T-cell (primary cell): ENCODE data around the gene DDR1. TPM values are rescaled to one million over a fixed set of nuclear protein-coding genes. Genes with fewer than 3 reads are reported as not detected.
A peak's percentile ranks its signal among the peaks of the same experiment; 100 is the strongest.
"Not testable (repeated sequence)": the region's sequence is repeated elsewhere in the genome, so short reads cannot be mapped to it uniquely, and the experiment has no call there.

Experiments used
- ATAC-seq, 4 experiments: fragments of 200-7000 bp in 3 of 4; fragments of 150-1000 bp in 1 of 4; cut with Tn5 transposase; replicated peaks in 1 of 4; 1 replicate in 3 of 4; 2 replicates in 1 of 4; pipeline ENCODE4 v1.10.0; 2021; ENCODE audit warnings: moderate library complexity in 3 of 4, mild to moderate bottlenecking in 2 of 4, moderate number of reproducible peaks in 1 of 4
- CTCF ChIA-PET, 2 donors: fragments of 300-600 bp; sonication (Branson Sonifier 250); formaldehyde crosslinking; loops; one replicate each; lab custom pipeline; 2022; ENCODE audit warnings: antibody characterized with exemption in 2 of 2; lab: Charles Lee
- POLR2A ChIA-PET, 2 donors: fragments of 300-600 bp; sonication (Branson Sonifier 250); formaldehyde crosslinking; loops; one replicate each; lab custom pipeline; 2022; ENCODE audit warnings: antibody characterized with exemption in 2 of 2; lab: Charles Lee
- DNase-seq, 35 experiments: peaks; one replicate each; pipeline versions ENCODE4 v3.0.0 to v3.0.0-alpha.2; 2013 to 2023
- H3K27ac ChIP-seq: one replicate; pipeline ENCODE4 v1.5.1; 2013; ENCODE audit warnings: low read length
- H3K27me3 ChIP-seq, 2 experiments: replicated peaks in 1 of 2; 1 replicate in 1 of 2; 2 replicates in 1 of 2; pipeline versions ENCODE4 v1.6.1 to v1.7.0; 2013; ENCODE audit warnings: low read length in 1 of 2, mixed read lengths in 1 of 2; ENCODE audit not compliant: control insufficient read depth in 2 of 2, insufficient read depth in 2 of 2; ENCODE audit errors: extremely low read depth in 1 of 2
- H3K36me3 ChIP-seq, 2 donors: 1 replicate in 1 of 2; 2 replicates in 1 of 2; pipeline versions ENCODE4 v1.6.1 to v1.7.0; 2013; ENCODE audit warnings: low read length in 1 of 2; ENCODE audit not compliant: control insufficient read depth in 2 of 2, insufficient read depth in 1 of 2; ENCODE audit errors: extremely low read depth in 1 of 2
- H3K4me1 ChIP-seq, 2 experiments: 1 replicate in 1 of 2; 2 replicates in 1 of 2; pipeline versions ENCODE4 v1.6.1 to v1.7.0; 2013; ENCODE audit warnings: low read length in 2 of 2, mixed read lengths in 1 of 2; ENCODE audit not compliant: insufficient read depth in 2 of 2, control insufficient read depth in 1 of 2; ENCODE audit errors: extremely low read depth in 1 of 2
- H3K4me3 ChIP-seq, 2 donors: 1 replicate in 1 of 2; 2 replicates in 1 of 2; pipeline versions ENCODE4 v1.5.1 to v1.7.0; 2013; ENCODE audit warnings: mild to moderate bottlenecking in 2 of 2, low read length in 1 of 2, moderate library complexity in 1 of 2; ENCODE audit not compliant: control insufficient read depth in 1 of 2; ENCODE audit errors: extremely low read depth in 1 of 2
- H3K9me3 ChIP-seq: 2 replicates; pipeline ENCODE4 v1.7.0; 2013
- H3K27ac Mint-ChIP-seq, 2 donors: one replicate each; pipeline ENCODE4 v1.8.0; 2020 to 2021; ENCODE audit warnings: mild to moderate bottlenecking in 2 of 2, mixed read lengths in 2 of 2
- H3K27me3 Mint-ChIP-seq, 2 donors: one replicate each; pipeline ENCODE4 v1.8.0; 2021 to 2022; ENCODE audit warnings: mixed read lengths in 2 of 2
- H3K36me3 Mint-ChIP-seq: one replicate; pipeline ENCODE4 v1.8.0; 2021; ENCODE audit warnings: mixed read lengths
- H3K4me1 Mint-ChIP-seq, 3 donors: one replicate each; pipeline ENCODE4 v1.8.0; 2020 to 2022; ENCODE audit warnings: mixed read lengths in 3 of 3, mild to moderate bottlenecking in 1 of 3
- H3K4me3 Mint-ChIP-seq, 3 donors: one replicate each; pipeline ENCODE4 v1.8.0; 2020 to 2022; ENCODE audit warnings: mild to moderate bottlenecking in 3 of 3, mixed read lengths in 3 of 3, moderate library complexity in 3 of 3
- H3K9me3 Mint-ChIP-seq, 3 donors: one replicate each; pipeline ENCODE4 v1.8.0; 2020 to 2022; ENCODE audit warnings: mixed read lengths in 3 of 3
- WGBS: methylation state at CpG from one replicate; pipeline ENCODE4 v1.1.5; 2013; ENCODE audit warnings: missing lambda C conversion rate; ENCODE audit not compliant: insufficient coverage; 5-methylcytosine and 5-hydroxymethylcytosine counted together
- total RNA-seq, 35 experiments: library from RNA in 6 of 35; stranded (reverse) in 6 of 35; fragments of 120-200 nt in 1 of 35; gene quantifications; one replicate each; pipeline versions ENCODE4 v1.2.1 to v1.2.4 and lab custom pipeline; 2013 to 2026

DDR1 gene
- total RNA-seq, 5 donors from 2014 or later (not counting 1 experiment from before 2014, with no cell fraction given): 8.8 to 23.9 (median 19.3) TPM

DNA sequence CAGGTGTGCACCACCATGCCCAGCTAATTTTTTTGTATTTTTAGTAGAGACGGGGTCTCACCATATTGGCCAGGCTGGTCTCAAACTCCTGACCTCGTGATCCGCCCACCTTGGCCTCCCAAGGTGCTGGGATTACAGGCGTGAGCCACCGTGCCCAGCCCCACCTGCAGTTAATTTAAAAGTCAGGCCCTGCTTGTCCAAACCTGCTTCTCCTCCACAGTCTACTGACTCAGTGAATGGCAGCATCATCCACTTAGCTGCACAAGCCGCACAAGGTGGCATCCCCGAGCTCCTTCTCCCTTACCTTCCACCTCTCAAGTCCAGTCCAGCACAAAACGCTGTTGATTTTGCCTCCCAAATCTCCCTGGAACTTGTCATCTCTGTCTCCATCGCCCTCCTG is 17.9 kb downstream of the DDR1 start:
- H3K4me3 ChIP-seq, CTCF ChIA-PET, H3K27me3 ChIP-seq, H3K27ac Mint-ChIP-seq, ATAC-seq, H3K36me3 ChIP-seq, POLR2A ChIA-PET, H3K27ac ChIP-seq, H3K4me1 Mint-ChIP-seq, H3K4me1 ChIP-seq, DNase-seq, H3K4me3 Mint-ChIP-seq, H3K9me3 Mint-ChIP-seq, H3K9me3 ChIP-seq, H3K27me3 Mint-ChIP-seq: not testable (repeated sequence)
- H3K36me3 Mint-ChIP-seq: peaks cover 11% of the 10 kb centered on the region
- whole genome bisulfite sequencing: 88% methylated on average over 7 of the region's 9 CpGs

DNA sequence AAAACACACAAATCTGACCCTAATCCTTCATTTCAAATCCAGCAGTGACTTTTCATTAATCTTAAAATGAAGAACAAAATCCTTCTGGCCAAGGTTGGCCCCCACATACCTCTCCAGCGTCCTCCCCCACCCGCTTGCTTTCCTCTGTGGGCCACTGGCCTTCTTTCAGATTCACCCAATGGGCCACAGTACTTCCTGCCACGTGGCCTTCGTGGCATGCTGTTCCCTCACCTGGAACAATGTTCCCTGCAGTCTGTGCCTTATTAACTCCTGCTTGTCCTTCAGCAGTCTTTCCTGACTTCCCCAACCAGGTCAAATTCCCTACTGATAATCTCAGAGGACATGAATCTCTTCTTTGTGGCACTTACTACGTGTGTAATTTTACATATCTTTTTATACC is 18.4 kb downstream of the DDR1 start:
- Histone ChIP-seq H3K4me1 (peaks cover 0 to 5% of the 10 kb centered on the region in 2 experiments), H3K9me3 (no peaks in the 10 kb centered on the region), H3K27ac (no peak overlapping the region), H3K27me3 (no peaks in the 10 kb centered on the region), H3K36me3 (peaks cover 6 to 10% of the 10 kb centered on the region in 2 donors), H3K4me3 (no peak overlapping the region)
- Mint-ChIP-seq H3K4me1 (peaks cover 2 to 9% (median 8%) of the 10 kb centered on the region in 3 donors), H3K27me3 (no peaks in the 10 kb centered on the region), H3K4me3 (no peak overlapping the region), H3K27ac (no peak overlapping the region), H3K9me3 (no peaks in the 10 kb centered on the region), H3K36me3 (peaks cover 11% of the 10 kb centered on the region)
- CTCF ChIA-PET: interaction anchor here in 1 of 2 donors (0.6 kb wide), 1 partner anchor 420 kb away, joined by 3 read pairs; no protein-coding TSS in a partner anchor
- POLR2A ChIA-PET: no interaction called here
- DNase-seq (no peak), ATAC-seq (no peak)
- WGBS: 48% methylated on average over 4 of the region's 5 CpGs

DNA sequence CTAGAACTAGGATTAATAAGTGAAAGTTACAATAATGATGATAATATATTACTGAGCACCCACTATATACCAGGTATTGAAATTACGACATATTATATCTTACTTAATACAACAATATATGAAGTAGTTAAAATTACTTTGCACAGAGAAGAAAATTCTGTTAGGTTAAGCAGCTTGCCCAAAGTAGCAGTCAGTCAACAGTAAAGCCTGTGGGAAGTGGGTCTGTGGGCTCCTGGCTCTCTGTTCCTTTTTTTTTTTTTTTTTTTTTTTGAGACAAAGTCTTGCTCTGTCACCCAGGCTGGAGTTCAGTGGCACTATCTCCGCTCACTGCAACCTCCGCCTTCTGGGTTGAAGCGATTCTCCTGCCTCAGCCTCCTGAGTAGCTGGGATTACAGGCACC is 18.9 kb downstream of the DDR1 start:
- Mint-ChIP-seq H3K27me3 (no peaks in the 10 kb centered on the region), H3K9me3 (no peaks in the 10 kb centered on the region), H3K36me3 (peaks cover 6% of the 10 kb centered on the region), H3K4me1 (peaks cover 8 to 14% (median 13%) of the 10 kb centered on the region in 3 donors), H3K27ac (no peak overlapping the region), H3K4me3 (no peak overlapping the region)
- H3K27ac ChIP-seq: no peak overlapping the region
- H3K36me3 ChIP-seq: peaks cover 6% of the 10 kb centered on the region in 2 donors
- DNase-seq (no peak), ATAC-seq (no peak)
- no CpG with 5 or more reads among the region's 4 CpGs for WGBS
- peaks cover 0 to 8% of the 10 kb centered on the region in 2 experiments for H3K4me1 ChIP-seq
- ChIA-PET CTCF (interaction anchor here in 1 of 2 donors (0.6 kb wide), 1 partner anchor 421 kb away, joined by 3 read pairs; no protein-coding TSS in a partner anchor), POLR2A (no interaction called here)
- no peak overlapping the region for H3K4me3 ChIP-seq
- no peaks in the 10 kb centered on the region for H3K27me3 ChIP-seq
- no peaks in the 10 kb centered on the region for H3K9me3 ChIP-seq

DNA sequence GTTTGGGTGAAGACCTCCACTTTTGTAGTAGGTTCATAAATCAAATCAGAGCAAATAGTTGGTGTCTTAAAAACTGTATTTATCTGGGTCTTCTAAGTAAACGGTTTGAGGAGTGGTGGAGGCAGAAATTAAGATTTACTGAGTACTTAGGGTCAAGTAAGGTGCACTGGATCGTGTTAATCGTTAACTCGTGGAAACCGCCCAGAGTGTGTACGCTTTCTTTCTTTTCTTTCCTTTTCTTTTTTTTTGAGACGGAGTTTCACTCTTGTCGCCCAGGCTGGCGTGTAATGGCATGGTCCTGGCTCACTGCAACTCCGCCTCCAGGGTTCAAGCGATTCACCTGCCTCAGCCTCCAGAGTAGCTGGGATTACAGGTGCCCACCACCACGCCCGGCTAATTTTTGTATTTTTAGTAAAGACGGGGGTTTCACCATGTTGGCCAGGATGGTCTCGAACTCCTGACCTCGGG is 23.0 kb downstream of the DDR1 start:
- Mint-ChIP-seq H3K4me3 (peak overlapping the region; percentile 99 to 100 (median 99)), H3K27ac (peak overlapping the region in 1 of 2 donors; percentile 87), H3K4me1 (peaks cover 17 to 27% (median 25%) of the 10 kb centered on the region in 3 donors), H3K36me3 (peaks cover 14% of the 10 kb centered on the region)
- not testable (repeated sequence) for H3K9me3 Mint-ChIP-seq, H3K27me3 ChIP-seq, DNase-seq, H3K27ac ChIP-seq, H3K27me3 Mint-ChIP-seq, H3K9me3 ChIP-seq, ATAC-seq
- peak overlapping the region; percentile 88 to 91 for H3K4me3 ChIP-seq
- peaks cover 6 to 20% of the 10 kb centered on the region in 2 experiments for H3K4me1 ChIP-seq
- 51% methylated on average over 12 of the region's 16 CpGs for WGBS
- POLR2A ChIA-PET: interaction anchor here (0.6 to 1.1 kb wide), 3 partner anchors 293 to 900 kb away, joined by 3 to 9 read pairs (median 3); partner anchors contain the start of gene PPP1R11 (in 1 of the 2)
- peaks cover 1 to 19% of the 10 kb centered on the region in 2 donors for H3K36me3 ChIP-seq
- CTCF ChIA-PET: interaction anchor here in 1 of 2 donors (1.0 kb wide), 2 partner anchors 27 to 228 kb away, joined by 3 to 4 read pairs; no protein-coding TSS in a partner anchor

DNA sequence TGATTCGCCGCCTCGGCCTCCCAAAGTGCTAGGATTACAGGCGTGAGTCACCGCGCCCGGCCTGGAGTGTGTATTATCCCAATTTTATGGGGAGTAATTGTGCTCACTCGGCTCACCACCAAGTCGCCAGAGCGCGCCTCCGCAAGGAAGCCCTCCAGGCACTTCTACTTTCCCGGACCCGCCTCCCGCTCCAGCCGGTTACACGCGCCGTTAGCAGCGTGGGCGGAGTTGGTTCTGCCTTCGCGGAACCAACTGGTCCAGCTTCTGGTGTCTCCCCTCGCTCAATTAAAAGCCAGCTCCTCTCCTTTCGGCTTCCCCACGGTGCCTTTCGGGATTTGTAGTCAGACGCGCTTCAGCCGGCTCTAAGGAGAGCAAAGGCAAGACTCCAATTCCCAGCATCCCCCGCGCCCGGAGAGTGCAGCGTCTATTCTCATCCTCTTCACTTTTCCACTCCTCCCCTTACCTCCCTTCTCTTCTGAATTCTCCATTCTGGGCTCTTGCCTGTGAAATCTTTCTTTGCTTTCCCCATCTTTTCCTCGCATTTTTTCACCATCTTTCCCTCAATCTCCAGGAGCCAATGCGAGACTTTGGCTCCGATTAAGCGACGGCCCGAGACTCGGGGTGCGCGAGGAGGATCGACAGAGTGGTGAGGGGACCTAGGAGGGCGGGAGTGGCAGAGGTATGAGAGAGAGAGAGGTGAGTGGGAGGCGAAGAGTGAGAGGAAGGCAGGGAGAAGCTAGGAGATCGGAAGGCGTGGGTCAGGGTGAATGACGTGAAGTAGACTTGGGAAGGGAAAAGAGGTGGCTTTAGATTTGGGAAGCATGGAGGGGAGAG is 23.7 kb downstream of the DDR1 start, which contains the start of gene GTF2H4:
TSS of gene GTF2H4 (plus strand) at position 450 of the 834 bp plus-strand sequence.
- H3K4me3 ChIP-seq: peak within 1 kb of the TSS; percentile 88 to 91
- ATAC-seq (peak; percentile 98 to 100 (median 98)), DNase-seq (peak; percentile 84 to 97 (median 93))
- Mint-ChIP-seq H3K36me3 (peaks cover 18% of the 10 kb centered on the region), H3K27me3 (no peaks in the 10 kb centered on the region), H3K4me3 (peak within 1 kb of the TSS; percentile 99 to 100 (median 99)), H3K9me3 (no peaks in the 10 kb centered on the region), H3K4me1 (peaks cover 17 to 26% (median 24%) of the 10 kb centered on the region in 3 donors), H3K27ac (peak within 1 kb of the TSS; percentile 80 to 87)
- CTCF ChIA-PET: interaction anchor here in 1 of 2 donors (1.0 kb wide), 2 partner anchors 28 to 229 kb away, joined by 3 to 4 read pairs; no protein-coding TSS in a partner anchor
- under 1% methylated on average over 48 of the region's 49 CpGs for WGBS
- H3K36me3 ChIP-seq: peaks cover 3 to 19% of the 10 kb centered on the region in 2 donors
- H3K27ac ChIP-seq: no peak within 1 kb of the TSS
- no peaks in the 10 kb centered on the region for H3K27me3 ChIP-seq
- H3K4me1 ChIP-seq: peaks cover 6 to 20% of the 10 kb centered on the region in 2 experiments
- POLR2A ChIA-PET: interaction anchor here (0.6 to 1.1 kb wide), 3 partner anchors 293 to 899 kb away, joined by 3 to 9 read pairs (median 3); partner anchors contain the start of gene PPP1R11 (in 1 of the 2)
- no peaks in the 10 kb centered on the region for H3K9me3 ChIP-seq

DNA sequence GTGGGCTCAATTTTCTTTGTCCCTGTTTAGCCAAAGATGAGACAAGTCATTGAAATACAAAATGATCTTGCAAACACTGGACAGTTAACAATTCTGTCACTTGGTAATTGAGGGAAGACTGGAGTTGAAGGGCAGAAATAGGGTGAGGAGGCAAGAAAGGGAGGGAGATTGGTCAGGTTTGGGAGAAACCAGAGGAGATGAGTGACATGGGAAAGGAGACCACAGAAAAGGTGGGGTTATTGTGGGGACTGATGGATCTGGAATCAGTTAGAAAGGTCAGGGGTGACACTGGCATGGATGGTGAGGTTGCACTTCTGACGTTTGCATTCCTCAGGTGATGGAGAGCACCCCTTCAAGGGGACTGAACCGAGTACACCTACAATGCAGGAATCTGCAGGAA is 24.4 kb downstream of the DDR1 start:
- Histone ChIP-seq H3K4me1 (peaks cover 6 to 27% of the 10 kb centered on the region in 2 experiments), H3K27me3 (no peaks in the 10 kb centered on the region), H3K27ac (no peak overlapping the region), H3K9me3 (no peaks in the 10 kb centered on the region), H3K36me3 (peaks cover 3 to 19% of the 10 kb centered on the region in 2 donors), H3K4me3 (peak overlapping the region; percentile 88 to 91)
- H3K27ac Mint-ChIP-seq: peak overlapping the region in 1 of 2 donors; percentile 87
- DNase-seq: no peak
- POLR2A ChIA-PET: no interaction called here
- ATAC-seq: no peak
- CTCF ChIA-PET: no interaction called here
- H3K4me1 Mint-ChIP-seq: peaks cover 24 to 32% (median 31%) of the 10 kb centered on the region in 3 donors
- H3K36me3 Mint-ChIP-seq: peaks cover 18% of the 10 kb centered on the region
- WGBS: no CpG with 5 or more reads among the region's 2 CpGs
- no peaks in the 10 kb centered on the region for H3K9me3 Mint-ChIP-seq
- H3K4me3 Mint-ChIP-seq: peak overlapping the region; percentile 99 to 100 (median 99)
- H3K27me3 Mint-ChIP-seq: no peaks in the 10 kb centered on the region
